Stromal cell of bone marrow (primary cell): Measurements from ENCODE around the gene NADSYN1.

ENCODE experiments used
- DNase-seq: peaks from one replicate; pipeline ENCODE4 v3.0.0-alpha.2; 2012; ENCODE audit warnings: low read depth

Gene NADSYN1

GRCh38 chr11:71548716-71549151 lies 95.7 kb downstream of the NADSYN1 start:
- no peak for DNase-seq
